Activated CD8-positive, alpha-beta memory T cell treated with anti-CD3 and anti-CD28 coated beads, Interleukin-2, amount 50 U/mL, for 4 hours (primary cell): Measurements from ENCODE around the gene JMJD6.
"Not testable (repeated sequence)": the region's sequence is repeated elsewhere in the genome, so short reads cannot be mapped to it uniquely, and the experiment has no call there.

Experiments used
- DNase-seq: peaks from one replicate; pipeline ENCODE4 v3.0.0-alpha.2; 2020

Gene JMJD6

GRCh38 chr17:76736349-76737081 is 10.1 kb upstream of the JMJD6 start:
- DNase-seq: peak; percentile 72

GRCh38 chr17:76735586-76736348 is 9.4 kb upstream of the JMJD6 start:
- no peak for DNase-seq

- DNase-seq: no peak
Measured at GRCh38 chr17:76735006-76735405, 8.6 kb upstream of the JMJD6 start.

GRCh38 chr17:76734080-76734840 is 7.9 kb upstream of the JMJD6 start:
- DNase-seq: no peak

- no peak for DNase-seq
Measured at GRCh38 chr17:76733618-76733957, 7.2 kb upstream of the JMJD6 start.

GRCh38 chr17:76732734-76733617 is 6.6 kb upstream of the JMJD6 start:
- DNase-seq: no peak

GRCh38 chr17:76731800-76732733 is 5.7 kb upstream of the JMJD6 start:
- not testable (repeated sequence) for DNase-seq

- DNase-seq: no peak
Measured at GRCh38 chr17:76727745-76728456, 1.5 kb upstream of the JMJD6 start.

GRCh38 chr17:76726776-76727718 is 641 bp upstream of the JMJD6 start, which contains the start of gene METTL23:
Gene METTL23, plus strand, starts transcription at chr17:76726839. Its CDS starts 2,872 bp downstream, at chr17:76729711.
- DNase-seq: peak; percentile 76

GRCh38 chr17:76725580-76726230 is 701 bp downstream of the JMJD6 start:
- DNase-seq: peak; percentile 73

GRCh38 chr17:76723812-76724211 is 2.6 kb downstream of the JMJD6 start:
- no peak for DNase-seq

GRCh38 chr17:76722977-76723376 is 3.4 kb downstream of the JMJD6 start:
- DNase-seq: not testable (repeated sequence)

GRCh38 chr17:76722279-76722678 is 4.1 kb downstream of the JMJD6 start:
- no peak for DNase-seq

GRCh38 chr17:76721463-76721862 is 4.9 kb downstream of the JMJD6 start:
- no peak for DNase-seq

- no peak for DNase-seq
Measured at GRCh38 chr17:76720941-76721340, 5.5 kb downstream of the JMJD6 start.

- DNase-seq: no peak
Measured at GRCh38 chr17:76720211-76720610, 6.2 kb downstream of the JMJD6 start.

GRCh38 chr17:76718516-76718915 is 7.9 kb downstream of the JMJD6 start:
- DNase-seq: no peak

- DNase-seq: no peak
Measured at GRCh38 chr17:76716839-76717215, 9.6 kb downstream of the JMJD6 start.
